Measurements from ENCODE around the gene SEC11A. TPM values are rescaled to one million over a fixed set of nuclear protein-coding genes. Genes with fewer than 3 reads are reported as not detected.

The SEC11A gene
- total and polyA plus RNA-seq, 4 donors = 56.7 to 90.2 (median 71.3) TPM

DNA sequence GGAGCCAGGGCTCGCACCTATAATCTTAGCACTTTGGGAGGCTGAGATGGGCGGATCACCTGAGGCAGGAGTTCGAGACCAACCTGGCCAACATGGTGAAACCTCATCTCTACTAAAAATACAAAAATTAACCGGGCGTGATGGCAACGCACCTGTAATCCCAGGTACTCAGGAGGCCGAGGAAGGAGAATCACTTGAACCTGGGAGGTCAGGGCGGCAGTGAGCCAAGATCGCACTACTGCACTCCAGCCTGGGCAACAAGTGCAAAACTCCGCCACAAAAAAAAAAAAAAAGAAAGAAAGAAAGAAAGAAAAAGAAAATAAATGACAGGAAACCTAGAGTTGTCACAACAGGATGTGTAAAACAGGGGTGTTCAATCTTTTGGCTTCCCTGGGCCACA, 54.9 kb downstream of the SEC11A start:
- Histone ChIP-seq H3K9ac (ENCODE audit: low read depth in 1 of 2, low read length in 2 of 2) (no peak overlapping the region), H3K36me3 (ENCODE audit: control insufficient read depth in 4 of 4, insufficient read depth in 3 of 4, low read depth in 1 of 4, low read length in 3 of 4) (peaks cover under 1 to 12% (median 6%) of the 10 kb centered on the region in 4 donors), H3K27me3 (ENCODE audit: control insufficient read depth in 4 of 4, insufficient read depth in 4 of 4, low read length in 3 of 4) (no peaks in the 10 kb centered on the region), H3K4me1 (ENCODE audit: control insufficient read depth in 4 of 4, insufficient read depth in 4 of 4, low read length in 3 of 4) (peaks cover 0 to 8% (median 5%) of the 10 kb centered on the region in 4 donors), H3K4me3 (ENCODE audit: low read depth in 1 of 3, low read length in 3 of 3) (no peak overlapping the region), H3K27ac (ENCODE audit: low read depth in 1 of 2, low read length in 2 of 2) (no peak overlapping the region), H3K9me3 (ENCODE audit: control insufficient read depth in 4 of 4, low read length in 3 of 4) (no peaks in the 10 kb centered on the region)
- TF ChIP-seq RAD21 (IDR thresholded peaks at IDR 0.05) (no peak), HNF4A (conservative IDR thresholded peaks at IDR 0.05) (no peak)
- TF ChIP-seq, protein P1, sequence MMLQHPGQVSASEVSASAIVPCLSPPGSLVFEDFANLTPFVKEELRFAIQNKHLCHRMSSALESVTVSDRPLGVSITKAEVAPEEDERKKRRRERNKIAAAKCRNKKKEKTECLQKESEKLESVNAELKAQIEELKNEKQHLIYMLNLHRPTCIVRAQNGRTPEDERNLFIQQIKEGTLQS (IDR thresholded peaks at IDR 0.05) = no peak
- DNase-seq (ENCODE audit: low spot score) = no peak
- WGBS = 98% methylated on average over 10 of the region's 10 CpGs

DNA sequence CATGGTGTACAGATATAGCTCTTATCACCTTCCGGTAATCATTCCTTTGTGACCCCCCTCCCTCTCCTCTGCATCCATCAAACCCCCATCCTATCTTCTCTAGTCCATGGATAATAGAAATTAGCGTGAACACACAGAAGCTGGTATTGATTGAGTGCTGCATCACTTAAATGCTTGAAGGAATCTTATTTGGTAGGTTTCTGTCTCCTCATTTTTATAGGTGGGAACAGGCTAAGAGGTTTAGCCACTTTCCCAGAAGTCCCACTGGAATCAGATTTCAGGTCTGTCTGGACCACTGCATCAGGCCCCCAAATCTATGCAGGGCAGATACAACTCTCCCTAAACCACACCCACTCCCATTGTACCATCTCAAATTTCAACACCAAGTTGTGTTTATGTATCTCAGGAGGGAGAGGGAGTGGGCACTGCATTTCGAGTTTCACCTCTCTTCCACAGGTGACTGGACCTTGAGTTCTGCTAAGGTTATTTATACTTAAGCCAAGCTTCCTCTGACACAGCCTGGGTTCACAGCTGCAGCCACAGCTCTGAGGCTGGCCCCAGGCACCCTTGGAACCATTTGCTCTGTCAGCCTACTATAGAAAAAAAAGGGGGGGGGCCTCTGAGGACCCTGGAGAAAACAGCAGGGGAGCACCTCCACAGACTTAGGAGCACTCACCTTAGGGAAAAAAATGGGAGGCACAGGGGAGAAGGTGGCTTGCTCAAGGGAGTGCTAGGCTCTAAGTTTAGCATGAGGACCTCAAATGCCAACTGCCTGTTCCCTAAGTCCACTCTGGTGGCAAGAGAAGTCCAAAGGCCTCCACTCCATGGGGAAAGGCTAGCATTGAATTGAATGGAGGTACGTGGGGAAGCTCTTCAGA, 55.8 kb downstream of the SEC11A start:
- Histone ChIP-seq H3K4me3 (ENCODE audit: low read depth in 1 of 3, low read length in 3 of 3) (no peak overlapping the region), H3K9me3 (ENCODE audit: control insufficient read depth in 4 of 4, low read length in 3 of 4) (no peaks in the 10 kb centered on the region), H3K27me3 (ENCODE audit: control insufficient read depth in 4 of 4, insufficient read depth in 4 of 4, low read length in 3 of 4) (no peaks in the 10 kb centered on the region), H3K36me3 (ENCODE audit: control insufficient read depth in 4 of 4, insufficient read depth in 3 of 4, low read depth in 1 of 4, low read length in 3 of 4) (peaks cover 0 to 5% (median 0%) of the 10 kb centered on the region in 4 donors), H3K9ac (ENCODE audit: low read depth in 1 of 2, low read length in 2 of 2) (no peak overlapping the region), H3K4me1 (ENCODE audit: control insufficient read depth in 4 of 4, insufficient read depth in 4 of 4, low read length in 3 of 4) (peaks cover 0 to 11% (median 7%) of the 10 kb centered on the region in 4 donors), H3K27ac (ENCODE audit: low read depth in 1 of 2, low read length in 2 of 2) (no peak overlapping the region)
- 91% methylated on average over 4 of the region's 4 CpGs for WGBS
- no peak for DNase-seq (ENCODE audit: low spot score)
- TF ChIP-seq RAD21 (IDR thresholded peaks at IDR 0.05) (no peak), JUND (IDR thresholded peaks at IDR 0.05) (no peak), YY1 (IDR thresholded peaks at IDR 0.05) (no peak), GABPA (IDR thresholded peaks at IDR 0.05 in 1 of 2, conservative IDR thresholded peaks at IDR 0.05 in 1 of 2) (no peak), NR2F2 (IDR thresholded peaks at IDR 0.05) (no peak), RXRA (IDR thresholded peaks at IDR 0.05) (no peak), EGR1 (IDR thresholded peaks at IDR 0.05; ENCODE audit: low read depth in 2 of 2) (no peak), FOXA2 (IDR thresholded peaks at IDR 0.05) (no peak)
- TF ChIP-seq, protein P2, sequence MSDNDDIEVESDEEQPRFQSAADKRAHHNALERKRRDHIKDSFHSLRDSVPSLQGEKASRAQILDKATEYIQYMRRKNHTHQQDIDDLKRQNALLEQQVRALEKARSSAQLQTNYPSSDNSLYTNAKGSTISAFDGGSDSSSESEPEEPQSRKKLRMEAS (IDR thresholded peaks at IDR 0.05) = no peak
- TF ChIP-seq, protein P3, sequence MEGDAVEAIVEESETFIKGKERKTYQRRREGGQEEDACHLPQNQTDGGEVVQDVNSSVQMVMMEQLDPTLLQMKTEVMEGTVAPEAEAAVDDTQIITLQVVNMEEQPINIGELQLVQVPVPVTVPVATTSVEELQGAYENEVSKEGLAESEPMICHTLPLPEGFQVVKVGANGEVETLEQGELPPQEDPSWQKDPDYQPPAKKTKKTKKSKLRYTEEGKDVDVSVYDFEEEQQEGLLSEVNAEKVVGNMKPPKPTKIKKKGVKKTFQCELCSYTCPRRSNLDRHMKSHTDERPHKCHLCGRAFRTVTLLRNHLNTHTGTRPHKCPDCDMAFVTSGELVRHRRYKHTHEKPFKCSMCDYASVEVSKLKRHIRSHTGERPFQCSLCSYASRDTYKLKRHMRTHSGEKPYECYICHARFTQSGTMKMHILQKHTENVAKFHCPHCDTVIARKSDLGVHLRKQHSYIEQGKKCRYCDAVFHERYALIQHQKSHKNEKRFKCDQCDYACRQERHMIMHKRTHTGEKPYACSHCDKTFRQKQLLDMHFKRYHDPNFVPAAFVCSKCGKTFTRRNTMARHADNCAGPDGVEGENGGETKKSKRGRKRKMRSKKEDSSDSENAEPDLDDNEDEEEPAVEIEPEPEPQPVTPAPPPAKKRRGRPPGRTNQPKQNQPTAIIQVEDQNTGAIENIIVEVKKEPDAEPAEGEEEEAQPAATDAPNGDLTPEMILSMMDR (IDR thresholded peaks at IDR 0.05; ENCODE audit: low read depth, low read length, missing input control) = no peak
- TF ChIP-seq, protein P4, sequence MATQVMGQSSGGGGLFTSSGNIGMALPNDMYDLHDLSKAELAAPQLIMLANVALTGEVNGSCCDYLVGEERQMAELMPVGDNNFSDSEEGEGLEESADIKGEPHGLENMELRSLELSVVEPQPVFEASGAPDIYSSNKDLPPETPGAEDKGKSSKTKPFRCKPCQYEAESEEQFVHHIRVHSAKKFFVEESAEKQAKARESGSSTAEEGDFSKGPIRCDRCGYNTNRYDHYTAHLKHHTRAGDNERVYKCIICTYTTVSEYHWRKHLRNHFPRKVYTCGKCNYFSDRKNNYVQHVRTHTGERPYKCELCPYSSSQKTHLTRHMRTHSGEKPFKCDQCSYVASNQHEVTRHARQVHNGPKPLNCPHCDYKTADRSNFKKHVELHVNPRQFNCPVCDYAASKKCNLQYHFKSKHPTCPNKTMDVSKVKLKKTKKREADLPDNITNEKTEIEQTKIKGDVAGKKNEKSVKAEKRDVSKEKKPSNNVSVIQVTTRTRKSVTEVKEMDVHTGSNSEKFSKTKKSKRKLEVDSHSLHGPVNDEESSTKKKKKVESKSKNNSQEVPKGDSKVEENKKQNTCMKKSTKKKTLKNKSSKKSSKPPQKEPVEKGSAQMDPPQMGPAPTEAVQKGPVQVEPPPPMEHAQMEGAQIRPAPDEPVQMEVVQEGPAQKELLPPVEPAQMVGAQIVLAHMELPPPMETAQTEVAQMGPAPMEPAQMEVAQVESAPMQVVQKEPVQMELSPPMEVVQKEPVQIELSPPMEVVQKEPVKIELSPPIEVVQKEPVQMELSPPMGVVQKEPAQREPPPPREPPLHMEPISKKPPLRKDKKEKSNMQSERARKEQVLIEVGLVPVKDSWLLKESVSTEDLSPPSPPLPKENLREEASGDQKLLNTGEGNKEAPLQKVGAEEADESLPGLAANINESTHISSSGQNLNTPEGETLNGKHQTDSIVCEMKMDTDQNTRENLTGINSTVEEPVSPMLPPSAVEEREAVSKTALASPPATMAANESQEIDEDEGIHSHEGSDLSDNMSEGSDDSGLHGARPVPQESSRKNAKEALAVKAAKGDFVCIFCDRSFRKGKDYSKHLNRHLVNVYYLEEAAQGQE (IDR thresholded peaks at IDR 0.05) = no peak
- TF ChIP-seq, protein P1 (IDR thresholded peaks at IDR 0.05) = no peak
- TF ChIP-seq, protein P5, sequence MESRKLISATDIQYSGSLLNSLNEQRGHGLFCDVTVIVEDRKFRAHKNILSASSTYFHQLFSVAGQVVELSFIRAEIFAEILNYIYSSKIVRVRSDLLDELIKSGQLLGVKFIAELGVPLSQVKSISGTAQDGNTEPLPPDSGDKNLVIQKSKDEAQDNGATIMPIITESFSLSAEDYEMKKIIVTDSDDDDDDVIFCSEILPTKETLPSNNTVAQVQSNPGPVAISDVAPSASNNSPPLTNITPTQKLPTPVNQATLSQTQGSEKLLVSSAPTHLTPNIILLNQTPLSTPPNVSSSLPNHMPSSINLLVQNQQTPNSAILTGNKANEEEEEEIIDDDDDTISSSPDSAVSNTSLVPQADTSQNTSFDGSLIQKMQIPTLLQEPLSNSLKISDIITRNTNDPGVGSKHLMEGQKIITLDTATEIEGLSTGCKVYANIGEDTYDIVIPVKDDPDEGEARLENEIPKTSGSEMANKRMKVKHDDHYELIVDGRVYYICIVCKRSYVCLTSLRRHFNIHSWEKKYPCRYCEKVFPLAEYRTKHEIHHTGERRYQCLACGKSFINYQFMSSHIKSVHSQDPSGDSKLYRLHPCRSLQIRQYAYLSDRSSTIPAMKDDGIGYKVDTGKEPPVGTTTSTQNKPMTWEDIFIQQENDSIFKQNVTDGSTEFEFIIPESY (IDR thresholded peaks at IDR 0.05) = no peak

Measured in liver (tissue), 9 donors.